ENCODE measurements around the gene THAP7. TPM values are rescaled to one million over a fixed set of nuclear protein-coding genes. Genes with fewer than 3 reads are reported as not detected.

Gene THAP7
- total RNA-seq, 1 experiment from 2014 or later = 23.5 TPM

DNA sequence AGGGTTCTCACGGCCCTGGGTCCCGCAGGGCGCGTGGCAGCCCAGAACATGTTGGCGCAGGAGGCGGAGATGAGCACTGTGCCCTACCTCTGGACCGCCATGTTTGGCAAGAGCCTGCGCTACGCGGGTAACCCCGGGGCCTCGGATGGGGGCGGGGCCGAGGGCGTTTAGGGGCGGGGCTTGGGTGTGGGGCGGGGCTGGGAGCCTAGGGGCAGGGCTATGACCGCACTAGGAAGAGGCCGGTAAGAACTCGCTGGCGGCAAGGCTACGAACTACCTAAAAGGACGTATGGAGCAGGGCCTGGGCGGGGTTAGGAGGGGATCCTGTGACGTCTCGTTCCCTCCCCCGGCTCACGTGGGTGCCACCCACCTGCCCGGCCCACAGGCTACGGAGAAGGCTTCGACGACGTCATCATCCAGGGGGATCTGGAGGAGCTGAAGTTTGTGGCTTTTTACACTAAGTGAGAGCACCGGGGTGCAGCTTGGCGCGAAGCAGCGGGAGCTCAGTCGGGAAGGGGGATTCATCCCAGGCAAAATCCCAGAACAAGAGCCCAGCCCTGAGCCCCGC, 22.6 kb downstream of the THAP7 start:
- BruUV-seq (replicated peaks) = no TSS peak
- POLR2A ChIA-PET = no interaction called here
- CTCF ChIA-PET = no interaction called here
- TF ChIP-seq, protein P1, sequence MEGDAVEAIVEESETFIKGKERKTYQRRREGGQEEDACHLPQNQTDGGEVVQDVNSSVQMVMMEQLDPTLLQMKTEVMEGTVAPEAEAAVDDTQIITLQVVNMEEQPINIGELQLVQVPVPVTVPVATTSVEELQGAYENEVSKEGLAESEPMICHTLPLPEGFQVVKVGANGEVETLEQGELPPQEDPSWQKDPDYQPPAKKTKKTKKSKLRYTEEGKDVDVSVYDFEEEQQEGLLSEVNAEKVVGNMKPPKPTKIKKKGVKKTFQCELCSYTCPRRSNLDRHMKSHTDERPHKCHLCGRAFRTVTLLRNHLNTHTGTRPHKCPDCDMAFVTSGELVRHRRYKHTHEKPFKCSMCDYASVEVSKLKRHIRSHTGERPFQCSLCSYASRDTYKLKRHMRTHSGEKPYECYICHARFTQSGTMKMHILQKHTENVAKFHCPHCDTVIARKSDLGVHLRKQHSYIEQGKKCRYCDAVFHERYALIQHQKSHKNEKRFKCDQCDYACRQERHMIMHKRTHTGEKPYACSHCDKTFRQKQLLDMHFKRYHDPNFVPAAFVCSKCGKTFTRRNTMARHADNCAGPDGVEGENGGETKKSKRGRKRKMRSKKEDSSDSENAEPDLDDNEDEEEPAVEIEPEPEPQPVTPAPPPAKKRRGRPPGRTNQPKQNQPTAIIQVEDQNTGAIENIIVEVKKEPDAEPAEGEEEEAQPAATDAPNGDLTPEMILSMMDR (IDR thresholded peaks at IDR 0.05) = no peak
- TF ChIP-seq SIN3A (IDR thresholded peaks at IDR 0.05; ENCODE audit: borderline replicate concordance, insufficient read depth, low read depth, low read length) (no peak), TCF7L2 (IDR thresholded peaks at IDR 0.05; ENCODE audit: low read depth, low read length) (no peak), POLR2AphosphoS5 (IDR thresholded peaks at IDR 0.05; ENCODE audit: low read depth, low read length) (no peak)
- TF ChIP-seq, protein P2, sequence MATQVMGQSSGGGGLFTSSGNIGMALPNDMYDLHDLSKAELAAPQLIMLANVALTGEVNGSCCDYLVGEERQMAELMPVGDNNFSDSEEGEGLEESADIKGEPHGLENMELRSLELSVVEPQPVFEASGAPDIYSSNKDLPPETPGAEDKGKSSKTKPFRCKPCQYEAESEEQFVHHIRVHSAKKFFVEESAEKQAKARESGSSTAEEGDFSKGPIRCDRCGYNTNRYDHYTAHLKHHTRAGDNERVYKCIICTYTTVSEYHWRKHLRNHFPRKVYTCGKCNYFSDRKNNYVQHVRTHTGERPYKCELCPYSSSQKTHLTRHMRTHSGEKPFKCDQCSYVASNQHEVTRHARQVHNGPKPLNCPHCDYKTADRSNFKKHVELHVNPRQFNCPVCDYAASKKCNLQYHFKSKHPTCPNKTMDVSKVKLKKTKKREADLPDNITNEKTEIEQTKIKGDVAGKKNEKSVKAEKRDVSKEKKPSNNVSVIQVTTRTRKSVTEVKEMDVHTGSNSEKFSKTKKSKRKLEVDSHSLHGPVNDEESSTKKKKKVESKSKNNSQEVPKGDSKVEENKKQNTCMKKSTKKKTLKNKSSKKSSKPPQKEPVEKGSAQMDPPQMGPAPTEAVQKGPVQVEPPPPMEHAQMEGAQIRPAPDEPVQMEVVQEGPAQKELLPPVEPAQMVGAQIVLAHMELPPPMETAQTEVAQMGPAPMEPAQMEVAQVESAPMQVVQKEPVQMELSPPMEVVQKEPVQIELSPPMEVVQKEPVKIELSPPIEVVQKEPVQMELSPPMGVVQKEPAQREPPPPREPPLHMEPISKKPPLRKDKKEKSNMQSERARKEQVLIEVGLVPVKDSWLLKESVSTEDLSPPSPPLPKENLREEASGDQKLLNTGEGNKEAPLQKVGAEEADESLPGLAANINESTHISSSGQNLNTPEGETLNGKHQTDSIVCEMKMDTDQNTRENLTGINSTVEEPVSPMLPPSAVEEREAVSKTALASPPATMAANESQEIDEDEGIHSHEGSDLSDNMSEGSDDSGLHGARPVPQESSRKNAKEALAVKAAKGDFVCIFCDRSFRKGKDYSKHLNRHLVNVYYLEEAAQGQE (IDR thresholded peaks at IDR 0.05; ENCODE audit: insufficient read depth in 1 of 2, low read depth in 2 of 2, low read length in 1 of 2) = no peak
- no peak overlapping the region for H3K27ac ChIP-seq (ENCODE audit: low read length)
- H3K36me3 ChIP-seq (ENCODE audit: control insufficient read depth, insufficient read depth, low read length) = no peaks in the 10 kb centered on the region; the same call in 1 of the 2 replicates
- no peak overlapping the region for H3K4me3 ChIP-seq (ENCODE audit: low read depth in 2 of 2, low read length in 2 of 2)
- DNase-seq (ENCODE audit: low read depth, low spot score) (no peak), ATAC-seq (no peak)
- in situ Hi-C loops (cut with HindIII; ENCODE audit: low pct_unique_long_range_greater_than_20kb, low sequenced_read_pairs) = no loop called here
- no peaks in the 10 kb centered on the region for H3K9me3 ChIP-seq (ENCODE audit: control insufficient read depth, insufficient read depth, low read depth, low read length)
- H3K4me1 ChIP-seq (ENCODE audit: control insufficient read depth, insufficient read depth, low read length) = 0 out of 2 replicates have a peak, but pooled peaks cover 3% of the 10 kb centered on the region
- no peaks in the 10 kb centered on the region for H3K27me3 ChIP-seq (ENCODE audit: control insufficient read depth, insufficient read depth, low read length)
- intact Hi-C loops (cut with micrococcal nuclease; ENCODE audit: unreplicated experiment) = no loop called here

DNA sequence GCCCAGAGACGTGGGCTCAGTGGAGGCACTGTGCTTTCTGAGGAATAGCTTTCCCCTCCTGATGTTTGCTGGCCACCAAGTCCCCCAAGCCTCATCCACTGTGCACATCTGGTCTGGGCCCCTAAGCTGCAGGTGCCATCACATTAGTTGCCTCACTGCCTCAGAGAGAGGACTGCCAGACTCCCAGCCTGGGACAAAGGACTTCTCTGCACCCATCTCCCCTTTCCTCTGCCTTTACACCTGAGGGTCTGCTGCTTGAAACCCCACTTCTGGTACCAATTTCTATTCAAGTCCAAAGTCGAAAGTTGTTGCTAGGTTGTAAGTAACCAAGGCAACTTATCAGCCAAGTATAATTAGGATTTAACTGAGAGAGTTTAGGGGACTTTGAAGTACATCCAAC, 23.5 kb downstream of the THAP7 start:
- no peaks in the 10 kb centered on the region for H3K27me3 ChIP-seq (ENCODE audit: control insufficient read depth, insufficient read depth, low read length)
- DNase-seq (ENCODE audit: low read depth, low spot score) (no peak), ATAC-seq (no peak)
- no peaks in the 10 kb centered on the region for H3K9me3 ChIP-seq (ENCODE audit: control insufficient read depth, insufficient read depth, low read depth, low read length)
- ChIA-PET CTCF (no interaction called here), POLR2A (no interaction called here)
- no peaks in the 10 kb centered on the region; the same call in 1 of the 2 replicates for H3K36me3 ChIP-seq (ENCODE audit: control insufficient read depth, insufficient read depth, low read length)
- no peak overlapping the region for H3K4me3 ChIP-seq (ENCODE audit: low read depth in 2 of 2, low read length in 2 of 2)
- H3K27ac ChIP-seq (ENCODE audit: low read length) = no peak overlapping the region
- no TSS peak for BruUV-seq (replicated peaks)
- TF ChIP-seq TCF7L2 (IDR thresholded peaks at IDR 0.05; ENCODE audit: low read depth, low read length) = no peak
- TF ChIP-seq, protein P2 (IDR thresholded peaks at IDR 0.05; ENCODE audit: insufficient read depth in 1 of 2, low read depth in 2 of 2, low read length in 1 of 2) = no peak
- no peak for TF ChIP-seq SIN3A (IDR thresholded peaks at IDR 0.05; ENCODE audit: borderline replicate concordance, insufficient read depth, low read depth, low read length)
- TF ChIP-seq, protein P1 (IDR thresholded peaks at IDR 0.05) = no peak
- no peak for TF ChIP-seq POLR2AphosphoS5 (IDR thresholded peaks at IDR 0.05; ENCODE audit: low read depth, low read length)
- in situ Hi-C loops (cut with HindIII; ENCODE audit: low pct_unique_long_range_greater_than_20kb, low sequenced_read_pairs) = no loop called here
- H3K4me1 ChIP-seq (ENCODE audit: control insufficient read depth, insufficient read depth, low read length) = 0 out of 2 replicates have a peak, but pooled peaks cover 3% of the 10 kb centered on the region
- intact Hi-C loops (cut with micrococcal nuclease; ENCODE audit: unreplicated experiment) = no loop called here

All from Panc1 (cell line).